Thyroid gland (tissue), 4 donors: ENCODE results near the gene FGFBP2. TPM values are rescaled to one million over a fixed set of nuclear protein-coding genes. Genes with fewer than 3 reads are reported as not detected.

Experiments
- DNase-seq, 2 donors: peaks; one replicate each; pipeline ENCODE4 v3.0.0-alpha.2; 2019
- H3K27ac ChIP-seq, 3 donors: fragments of 200-600 bp; sonication (generic); 1 replicate in 2 of 3; 2 replicates in 1 of 3; pipeline ENCODE4 v1.5.1; 2016 to 2019; ENCODE audit warnings: mild to moderate bottlenecking in 1 of 3, moderate library complexity in 1 of 3
- H3K27me3 ChIP-seq: fragments of 200-600 bp; sonication (generic); one replicate; pipeline ENCODE4 v1.5.1; 2019
- H3K36me3 ChIP-seq, 2 donors: fragments of 200-600 bp; sonication (generic); one replicate each; pipeline ENCODE4 v1.5.1; 2016 to 2019
- H3K4me1 ChIP-seq, 2 donors: fragments of 200-600 bp; sonication (generic); one replicate each; pipeline ENCODE4 v1.5.1; 2017 to 2019
- H3K4me3 ChIP-seq, 3 donors: fragments of 200-600 bp; sonication (generic); replicated peaks in 1 of 3; 1 replicate in 2 of 3; 2 replicates in 1 of 3; pipeline ENCODE4 v1.5.1; 2016; ENCODE audit warnings: mild to moderate bottlenecking in 1 of 3
- H3K9me3 ChIP-seq: fragments of 200-600 bp; sonication (generic); one replicate; pipeline ENCODE4 v1.5.1; 2017
- POLR2A ChIP-seq, 2 donors: fragments of 450-650 bp; IDR thresholded peaks; one replicate each; pipeline ENCODE4 v1.6.1; 2017; ENCODE audit warnings: antibody characterized with exemption in 2 of 2, mild to moderate bottlenecking in 2 of 2, moderate library complexity in 1 of 2
- WGBS, 2 donors: methylation state at CpG; one replicate each; pipeline ENCODE4 v1.1.5; 2017; 5-methylcytosine and 5-hydroxymethylcytosine counted together
- intact Hi-C: fragments of 100-400 bp; cut with DNase I; formaldehyde crosslinking; loops from one replicate; pipeline ENCODE4 v1.15.1; 2023
- total RNA-seq, 4 donors: library from RNA; depleted of rRNA; stranded (reverse); fragments of >200 nt; gene quantifications; one replicate each; pipeline ENCODE4 v1.2.3, GENCODE V29; 2016
- TF ChIP-seq, protein P1 (sequence below), 6 experiments: fragments of 200-600 bp in 3 of 6; fragments of 450-650 bp in 3 of 6; sonication (generic) in 3 of 6; IDR thresholded peaks; one replicate each; pipeline ENCODE4 v1.5.1; 2016 to 2019; ENCODE audit warnings: antibody characterized with exemption in 6 of 6, mild to moderate bottlenecking in 2 of 6, inconsistent platforms in 1 of 6, moderate library complexity in 1 of 6

Gene FGFBP2
- total RNA-seq, 4 donors from 2014 or later, result 0.67 to 3.7 (median 0.92) TPM

DNA sequence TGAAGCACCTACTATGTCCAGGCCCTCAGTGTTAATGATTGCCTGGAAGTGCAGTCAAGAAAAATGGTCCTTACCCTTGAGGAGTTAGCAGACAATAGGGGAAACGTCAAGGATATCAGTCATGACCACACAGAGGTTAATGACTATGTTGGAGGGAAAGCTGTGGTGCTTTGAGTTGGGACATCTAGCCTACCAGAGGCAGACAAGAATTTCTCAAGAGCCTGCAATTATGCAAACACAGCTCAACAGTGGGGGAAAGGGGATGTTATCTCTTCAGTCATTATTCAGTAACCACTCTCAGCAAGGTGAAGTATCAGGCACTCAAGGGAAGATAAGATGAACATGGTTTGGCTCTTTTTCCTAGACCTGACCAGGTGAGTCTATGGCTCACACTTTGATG, 17.5 kb downstream of the FGFBP2 start:
- Histone ChIP-seq H3K27ac (no peak overlapping the region), H3K36me3 (no peaks in the 10 kb centered on the region), H3K27me3 (no peaks in the 10 kb centered on the region), H3K4me3 (no peak overlapping the region), H3K9me3 (no peaks in the 10 kb centered on the region), H3K4me1 (no peaks in the 10 kb centered on the region)
- DNase-seq, result no peak
- TF ChIP-seq, protein P1, sequence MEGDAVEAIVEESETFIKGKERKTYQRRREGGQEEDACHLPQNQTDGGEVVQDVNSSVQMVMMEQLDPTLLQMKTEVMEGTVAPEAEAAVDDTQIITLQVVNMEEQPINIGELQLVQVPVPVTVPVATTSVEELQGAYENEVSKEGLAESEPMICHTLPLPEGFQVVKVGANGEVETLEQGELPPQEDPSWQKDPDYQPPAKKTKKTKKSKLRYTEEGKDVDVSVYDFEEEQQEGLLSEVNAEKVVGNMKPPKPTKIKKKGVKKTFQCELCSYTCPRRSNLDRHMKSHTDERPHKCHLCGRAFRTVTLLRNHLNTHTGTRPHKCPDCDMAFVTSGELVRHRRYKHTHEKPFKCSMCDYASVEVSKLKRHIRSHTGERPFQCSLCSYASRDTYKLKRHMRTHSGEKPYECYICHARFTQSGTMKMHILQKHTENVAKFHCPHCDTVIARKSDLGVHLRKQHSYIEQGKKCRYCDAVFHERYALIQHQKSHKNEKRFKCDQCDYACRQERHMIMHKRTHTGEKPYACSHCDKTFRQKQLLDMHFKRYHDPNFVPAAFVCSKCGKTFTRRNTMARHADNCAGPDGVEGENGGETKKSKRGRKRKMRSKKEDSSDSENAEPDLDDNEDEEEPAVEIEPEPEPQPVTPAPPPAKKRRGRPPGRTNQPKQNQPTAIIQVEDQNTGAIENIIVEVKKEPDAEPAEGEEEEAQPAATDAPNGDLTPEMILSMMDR (IDR thresholded peaks at IDR 0.05), result no peak
- no peak for TF ChIP-seq POLR2A (IDR thresholded peaks at IDR 0.05)
- intact Hi-C loops, result no loop called here
- WGBS, 2 donors, result 58 to 60% methylated on average over 1 of the region's 1 CpG

DNA sequence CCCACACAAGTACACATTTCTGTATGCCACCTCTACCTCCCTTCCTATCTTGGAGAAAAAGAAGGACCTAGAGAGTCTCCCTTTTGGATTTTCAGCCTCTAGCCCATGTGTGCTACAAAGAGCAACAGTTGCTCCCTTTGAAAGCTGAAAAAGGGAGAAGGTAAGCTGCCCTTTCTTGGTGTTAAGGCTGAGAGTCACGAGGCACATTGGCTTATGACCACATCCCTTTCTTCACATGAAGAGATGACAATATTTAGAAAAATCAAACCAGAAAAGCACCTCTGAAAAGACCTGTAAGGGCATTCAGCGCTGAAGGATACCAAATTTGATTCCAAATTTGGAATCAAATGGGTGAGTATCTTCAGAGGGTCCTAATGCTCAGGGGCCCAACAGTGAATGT, 18.1 kb downstream of the FGFBP2 start:
- no peak overlapping the region for H3K4me3 ChIP-seq
- DNase-seq, result no peak
- intact Hi-C loops, result no loop called here

DNA sequence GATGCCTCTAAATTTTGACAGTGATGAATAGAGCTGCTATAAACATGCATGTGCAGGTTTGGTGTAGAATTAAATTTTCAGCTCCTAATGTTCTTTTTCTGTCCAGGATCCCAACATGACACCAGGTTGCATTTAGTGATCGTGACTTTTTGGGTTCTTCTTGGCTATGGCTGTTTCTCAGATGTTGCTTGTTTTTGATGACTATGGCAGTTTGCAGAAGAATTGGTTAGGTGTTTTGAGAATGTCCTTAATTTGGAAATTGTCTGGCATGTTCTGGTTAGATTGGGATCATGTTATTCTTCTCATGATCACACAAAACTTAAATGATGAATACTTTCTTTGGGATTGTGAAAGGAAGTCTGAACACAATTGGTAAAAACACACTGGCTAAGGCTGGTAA, 20.7 kb downstream of the FGFBP2 start:
- Histone ChIP-seq H3K9me3 (no peaks in the 10 kb centered on the region), H3K27me3 (no peaks in the 10 kb centered on the region), H3K27ac (no peak overlapping the region), H3K36me3 (no peaks in the 10 kb centered on the region), H3K4me1 (peaks cover 10 to 11% of the 10 kb centered on the region in 2 donors), H3K4me3 (no peak overlapping the region)
- no peak for TF ChIP-seq POLR2A (IDR thresholded peaks at IDR 0.05)
- intact Hi-C loops, result no loop called here
- no peak for DNase-seq
- 86 to 100% methylated on average over 1 of the region's 1 CpG for WGBS, 2 donors

More for the DNA sequence above, 18.1 kb downstream of the FGFBP2 start:
- Histone ChIP-seq H3K36me3 (no peaks in the 10 kb centered on the region), H3K27ac (no peak overlapping the region), H3K27me3 (no peaks in the 10 kb centered on the region), H3K4me1 (no peaks in the 10 kb centered on the region), H3K9me3 (no peaks in the 10 kb centered on the region)
- WGBS, 2 donors, result 89% methylated on average over 2 of the region's 2 CpGs
- TF ChIP-seq, protein P1 (IDR thresholded peaks at IDR 0.05), result no peak
- TF ChIP-seq POLR2A (IDR thresholded peaks at IDR 0.05), result no peak

DNA sequence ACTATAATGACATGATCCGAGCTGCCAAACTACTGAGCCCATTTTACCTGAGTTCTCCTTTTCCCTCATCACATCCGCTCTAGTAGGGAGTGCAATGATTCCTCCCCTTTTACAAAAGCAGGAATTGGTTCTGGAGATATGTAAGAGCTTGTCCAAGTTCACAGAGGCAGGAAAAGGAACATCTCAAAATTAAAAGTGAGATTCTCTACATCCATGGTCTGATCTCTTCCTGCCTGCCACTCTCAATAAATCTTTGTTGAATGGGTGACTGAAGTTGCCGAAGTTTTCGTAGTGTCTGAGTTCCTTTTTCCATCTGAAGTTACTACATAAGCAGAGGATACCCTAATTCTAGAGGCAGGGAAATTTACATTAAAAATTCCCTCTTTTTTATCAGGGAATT, 24.3 kb downstream of the FGFBP2 start, which contains the start of gene FGFBP1:
Gene FGFBP1 (minus strand): TSS at position 101 of the 400 bp plus-strand sequence. CDS start 2,108 bp downstream, outside the sequence.
- Histone ChIP-seq H3K4me3 (no peak within 1 kb of the TSS), H3K36me3 (no peaks in the 10 kb centered on the region), H3K9me3 (no peaks in the 10 kb centered on the region), H3K4me1 (peaks cover 17 to 26% of the 10 kb centered on the region in 2 donors), H3K27me3 (no peaks in the 10 kb centered on the region), H3K27ac (peak within 1 kb of the TSS in 2 of 3 donors; percentile 43 to 49)
- TF ChIP-seq, protein P1 (IDR thresholded peaks at IDR 0.05), result no peak
- TF ChIP-seq POLR2A (IDR thresholded peaks at IDR 0.05), result no peak
- intact Hi-C loops, result no loop called here
- WGBS, 2 donors, result 63 to 73% methylated on average over 4 of the region's 4 CpGs
- no peak for DNase-seq

DNA sequence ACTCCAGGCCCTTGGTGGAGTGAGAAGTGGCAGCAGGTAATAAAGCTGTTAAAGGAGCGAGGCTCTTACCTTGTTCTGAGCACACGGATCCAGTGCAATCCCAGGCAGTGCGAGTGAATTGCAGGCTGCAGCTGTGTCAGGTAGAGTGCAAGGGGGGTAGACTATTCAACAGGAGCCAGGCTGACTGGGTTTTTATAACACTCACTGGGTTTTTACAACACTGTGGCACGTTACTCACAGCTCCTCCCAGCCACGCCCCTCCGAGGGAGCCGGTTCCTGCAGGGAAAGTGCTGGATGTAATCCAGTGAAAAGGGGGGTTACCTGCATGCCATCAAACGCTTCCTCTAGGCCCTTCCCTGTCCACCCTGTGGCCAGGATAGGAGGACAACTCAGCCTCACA, 24.8 kb downstream of the FGFBP2 start:
- intact Hi-C loops, result no loop called here
- Histone ChIP-seq H3K36me3 (no peaks in the 10 kb centered on the region), H3K27ac (peak overlapping the region in 2 of 3 donors; percentile 43 to 49), H3K9me3 (no peaks in the 10 kb centered on the region), H3K4me1 (peaks cover 17 to 26% of the 10 kb centered on the region in 2 donors), H3K4me3 (no peak overlapping the region), H3K27me3 (no peaks in the 10 kb centered on the region)
- WGBS, 2 donors, result 13 to 20% methylated on average over 7 to 8 of the region's 8 CpGs
- peak; percentile 91 for DNase-seq
- TF ChIP-seq, protein P1 (IDR thresholded peaks at IDR 0.05), result no peak
- peak in 1 of 2 donors; percentile 66 for TF ChIP-seq POLR2A (IDR thresholded peaks at IDR 0.05)
